Measurements from ENCODE around the gene SMCP. TPM values are rescaled to one million over a fixed set of nuclear protein-coding genes. Genes with fewer than 3 reads are reported as not detected.

SMCP gene
- total and polyA plus RNA-seq, 2 donors from 2014 or later = not detected

GRCh38 chr1:152876827-152877226 is 1.3 kb upstream of the SMCP start:
- FAIRE-seq (no peak), DNase-seq (no peak)
- Histone ChIP-seq H3K9me3 (ENCODE audit: control insufficient read depth in 2 of 3, insufficient read depth in 1 of 3, low read length in 3 of 3) (no peaks in the 10 kb centered on the region), H3K27me3 (ENCODE audit: control insufficient read depth, insufficient read depth, low read length) (no peaks in the 10 kb centered on the region), H3K4me3 (ENCODE audit: low read length in 3 of 3) (no peak overlapping the region), H3K9ac (ENCODE audit: low read length in 3 of 3) (no peak overlapping the region), H3K36me3 (ENCODE audit: control insufficient read depth in 2 of 3, insufficient read depth in 3 of 3, low read length in 3 of 3) (no peaks in the 10 kb centered on the region), H3K27ac (ENCODE audit: low read depth in 2 of 2, low read length in 2 of 2) (no peak overlapping the region), H3K4me1 (ENCODE audit: control insufficient read depth in 2 of 3, insufficient read depth in 2 of 3, low read depth in 1 of 3, low read length in 3 of 3) (no peaks in the 10 kb centered on the region)
- intact Hi-C loops (cut with DNase I) = no loop called here
- no peak for TF ChIP-seq CTCF (IDR thresholded peaks at IDR 0.05; ENCODE audit: borderline replicate concordance, extremely low read depth, insufficient read depth)

GRCh38 chr1:152879559-152880198 is 1.6 kb downstream of the SMCP start:
- H3K27me3 ChIP-seq (ENCODE audit: control insufficient read depth, insufficient read depth, low read length) = no peaks in the 10 kb centered on the region
- TF ChIP-seq CTCF (IDR thresholded peaks at IDR 0.05; ENCODE audit: borderline replicate concordance, extremely low read depth, insufficient read depth) = no peak
- H3K9me3 ChIP-seq (ENCODE audit: control insufficient read depth in 2 of 3, insufficient read depth in 1 of 3, low read length in 3 of 3) = no peaks in the 10 kb centered on the region
- H3K4me3 ChIP-seq (ENCODE audit: low read length in 3 of 3) = no peak overlapping the region
- DNase-seq (no peak), FAIRE-seq (no peak)
- no peaks in the 10 kb centered on the region for H3K4me1 ChIP-seq (ENCODE audit: control insufficient read depth in 2 of 3, insufficient read depth in 2 of 3, low read depth in 1 of 3, low read length in 3 of 3)
- no peak overlapping the region for H3K27ac ChIP-seq (ENCODE audit: low read depth in 2 of 2, low read length in 2 of 2)
- H3K9ac ChIP-seq (ENCODE audit: low read length in 3 of 3) = no peak overlapping the region
- no peaks in the 10 kb centered on the region for H3K36me3 ChIP-seq (ENCODE audit: control insufficient read depth in 2 of 3, insufficient read depth in 3 of 3, low read length in 3 of 3)
- intact Hi-C loops (cut with DNase I) = no loop called here

GRCh38 chr1:152880316-152880715 is 2.2 kb downstream of the SMCP start:
- FAIRE-seq (no peak), DNase-seq (no peak)
- no peak overlapping the region for H3K9ac ChIP-seq (ENCODE audit: low read length in 3 of 3)
- no peak overlapping the region for H3K27ac ChIP-seq (ENCODE audit: low read depth in 2 of 2, low read length in 2 of 2)
- no peaks in the 10 kb centered on the region for H3K9me3 ChIP-seq (ENCODE audit: control insufficient read depth in 2 of 3, insufficient read depth in 1 of 3, low read length in 3 of 3)
- no peaks in the 10 kb centered on the region for H3K36me3 ChIP-seq (ENCODE audit: control insufficient read depth in 2 of 3, insufficient read depth in 3 of 3, low read length in 3 of 3)
- TF ChIP-seq CTCF (IDR thresholded peaks at IDR 0.05; ENCODE audit: borderline replicate concordance, extremely low read depth, insufficient read depth) = no peak
- H3K4me3 ChIP-seq (ENCODE audit: low read length in 3 of 3) = no peak overlapping the region
- H3K4me1 ChIP-seq (ENCODE audit: control insufficient read depth in 2 of 3, insufficient read depth in 2 of 3, low read depth in 1 of 3, low read length in 3 of 3) = no peaks in the 10 kb centered on the region
- no peaks in the 10 kb centered on the region for H3K27me3 ChIP-seq (ENCODE audit: control insufficient read depth, insufficient read depth, low read length)
- intact Hi-C loops (cut with DNase I) = no loop called here

GRCh38 chr1:152880907-152881306 is 2.8 kb downstream of the SMCP start:
- FAIRE-seq (no peak), DNase-seq (no peak)
- Histone ChIP-seq H3K27me3 (ENCODE audit: control insufficient read depth, insufficient read depth, low read length) (no peaks in the 10 kb centered on the region), H3K9me3 (ENCODE audit: control insufficient read depth in 2 of 3, insufficient read depth in 1 of 3, low read length in 3 of 3) (no peaks in the 10 kb centered on the region), H3K36me3 (ENCODE audit: control insufficient read depth in 2 of 3, insufficient read depth in 3 of 3, low read length in 3 of 3) (no peaks in the 10 kb centered on the region), H3K4me3 (ENCODE audit: low read length in 3 of 3) (no peak overlapping the region), H3K4me1 (ENCODE audit: control insufficient read depth in 2 of 3, insufficient read depth in 2 of 3, low read depth in 1 of 3, low read length in 3 of 3) (no peaks in the 10 kb centered on the region), H3K27ac (ENCODE audit: low read depth in 2 of 2, low read length in 2 of 2) (no peak overlapping the region), H3K9ac (ENCODE audit: low read length in 3 of 3) (no peak overlapping the region)
- intact Hi-C loops (cut with DNase I) = no loop called here
- TF ChIP-seq CTCF (IDR thresholded peaks at IDR 0.05; ENCODE audit: borderline replicate concordance, extremely low read depth, insufficient read depth) = no peak
